PC-9 (cell line): Measurements from ENCODE around the gene MTIF3.

Source experiments
- CTCF ChIP-seq: fragments of 200-600 bp; sonication (generic); conservative IDR thresholded peaks from 2 replicates; pipeline ENCODE4 v1.6.1; 2017; ENCODE audit warnings: mixed run types, antibody characterized with exemption, mild to moderate bottlenecking, moderate library complexity
- EZH2 ChIP-seq: fragments of 200-600 bp; sonication (generic); IDR thresholded peaks from 2 replicates; pipeline ENCODE4 v1.8.0; 2017; ENCODE audit warnings: antibody characterized with exemption, low read depth

- TF ChIP-seq CTCF = no peak
- TF ChIP-seq EZH2 = no peak
These were observed 58.9 kb downstream of the MTIF3 start for GRCh38 chr13:27391471-27391870.
